OCI-LY1 (cell line): ENCODE results near the gene TMOD4.

Experiments
- CTCF ChIP-seq: fragments of 200-600 bp; sonication (generic), shearing (Covaris generic); IDR thresholded peaks from 2 replicates; pipeline ENCODE4 v1.5.1; 2017; ENCODE audit warnings: mild to moderate bottlenecking, antibody characterized with exemption, low read length, moderate library complexity, mixed read lengths
- EZH2 ChIP-seq: fragments of 200-600 bp; sonication (generic), shearing (Covaris generic); IDR thresholded peaks from 2 replicates; pipeline ENCODE4 v1.8.0; 2017; ENCODE audit warnings: borderline replicate concordance, mixed run types, mild to moderate bottlenecking, antibody characterized with exemption, low read length, moderate library complexity, mixed read lengths

GRCh38 chr1:151165738-151166504 is 9.9 kb downstream of the TMOD4 start, which contains the start of the genes LYSMD1 and SCNM1:
- TF ChIP-seq EZH2 (no peak), CTCF (no peak)
